ENCODE data around the gene LYSMD2. TPM values are rescaled to one million over a fixed set of nuclear protein-coding genes. Genes with fewer than 3 reads are reported as not detected.

The LYSMD2 gene
- total RNA-seq, 4 donors from 2014 or later: 8.9 to 21.5 (median 15.9) TPM

- ATAC-seq (ENCODE audit: low FRiP score): no peak
- no peak for DNase-seq (ENCODE audit: low spot score)
- TF ChIP-seq, protein P1, sequence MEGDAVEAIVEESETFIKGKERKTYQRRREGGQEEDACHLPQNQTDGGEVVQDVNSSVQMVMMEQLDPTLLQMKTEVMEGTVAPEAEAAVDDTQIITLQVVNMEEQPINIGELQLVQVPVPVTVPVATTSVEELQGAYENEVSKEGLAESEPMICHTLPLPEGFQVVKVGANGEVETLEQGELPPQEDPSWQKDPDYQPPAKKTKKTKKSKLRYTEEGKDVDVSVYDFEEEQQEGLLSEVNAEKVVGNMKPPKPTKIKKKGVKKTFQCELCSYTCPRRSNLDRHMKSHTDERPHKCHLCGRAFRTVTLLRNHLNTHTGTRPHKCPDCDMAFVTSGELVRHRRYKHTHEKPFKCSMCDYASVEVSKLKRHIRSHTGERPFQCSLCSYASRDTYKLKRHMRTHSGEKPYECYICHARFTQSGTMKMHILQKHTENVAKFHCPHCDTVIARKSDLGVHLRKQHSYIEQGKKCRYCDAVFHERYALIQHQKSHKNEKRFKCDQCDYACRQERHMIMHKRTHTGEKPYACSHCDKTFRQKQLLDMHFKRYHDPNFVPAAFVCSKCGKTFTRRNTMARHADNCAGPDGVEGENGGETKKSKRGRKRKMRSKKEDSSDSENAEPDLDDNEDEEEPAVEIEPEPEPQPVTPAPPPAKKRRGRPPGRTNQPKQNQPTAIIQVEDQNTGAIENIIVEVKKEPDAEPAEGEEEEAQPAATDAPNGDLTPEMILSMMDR (IDR thresholded peaks at IDR 0.05): no peak
Measured at GRCh38 chr15:51718746-51719145, 18.7 kb downstream of the LYSMD2 start.

- TF ChIP-seq, protein P1 (IDR thresholded peaks at IDR 0.05): no peak
- DNase-seq (ENCODE audit: low spot score): no peak
- ATAC-seq (ENCODE audit: low FRiP score): no peak
Measured at GRCh38 chr15:51718219-51718618, 19.2 kb downstream of the LYSMD2 start.

- DNase-seq (ENCODE audit: low spot score) (no peak), ATAC-seq (ENCODE audit: low FRiP score) (no peak)
- TF ChIP-seq, protein P1 (IDR thresholded peaks at IDR 0.05): no peak
Measured at GRCh38 chr15:51714911-51715310, 22.5 kb downstream of the LYSMD2 start.

DNA sequence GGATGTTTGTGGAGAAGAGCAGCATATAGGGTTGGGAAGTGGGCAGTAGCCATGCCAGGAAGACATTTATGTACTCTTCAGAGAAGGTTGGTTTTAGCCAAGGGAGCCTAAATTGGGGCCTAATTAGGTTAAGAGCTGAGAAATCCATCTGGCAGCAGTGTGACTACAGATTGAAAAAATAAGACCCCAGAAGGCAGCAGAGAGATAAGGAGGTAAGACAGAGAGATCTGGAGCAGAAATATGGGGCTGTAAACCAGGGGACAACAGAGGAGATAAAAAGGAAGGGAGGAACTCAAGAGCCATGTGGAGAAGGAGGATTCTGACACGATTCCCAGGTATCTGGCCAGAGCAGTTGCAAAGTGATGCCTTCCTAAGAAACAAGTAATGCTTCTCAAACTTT, 23.3 kb downstream of the LYSMD2 start:
- ATAC-seq (ENCODE audit: low FRiP score) (no peak), DNase-seq (ENCODE audit: low spot score) (no peak)
- TF ChIP-seq, protein P1 (IDR thresholded peaks at IDR 0.05): no peak

DNA sequence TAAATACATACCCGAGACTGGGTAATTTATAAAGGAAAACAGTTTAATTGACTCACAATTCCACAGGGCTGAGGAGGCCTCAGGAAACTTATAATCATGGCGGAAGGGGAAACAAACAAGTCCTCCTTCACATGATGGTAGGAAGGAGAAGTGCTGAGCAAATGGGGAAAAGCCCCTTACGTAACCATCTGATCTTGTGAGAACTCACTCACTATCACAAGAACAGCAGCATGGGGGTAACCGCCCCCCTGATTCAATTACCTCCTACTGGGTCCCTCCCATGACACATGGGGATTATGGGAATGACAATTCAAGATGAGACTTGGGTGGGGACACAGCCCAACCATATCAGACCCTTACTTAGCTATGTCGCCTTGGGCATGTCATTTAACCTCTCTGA, 28.4 kb downstream of the LYSMD2 start:
- no peak for DNase-seq (ENCODE audit: low spot score)
- ATAC-seq (ENCODE audit: low FRiP score): no peak
- TF ChIP-seq, protein P1 (IDR thresholded peaks at IDR 0.05): no peak

GRCh38 chr15:51708013-51708412, 29.4 kb downstream of the LYSMD2 start:
- ATAC-seq (ENCODE audit: low FRiP score): no peak
- DNase-seq (ENCODE audit: low spot score): no peak
- TF ChIP-seq, protein P1 (IDR thresholded peaks at IDR 0.05): no peak

- DNase-seq (ENCODE audit: low spot score) (no peak), ATAC-seq (ENCODE audit: low FRiP score) (no peak)
- TF ChIP-seq, protein P1 (IDR thresholded peaks at IDR 0.05): no peak
Measured at GRCh38 chr15:51706926-51707608, 30.4 kb downstream of the LYSMD2 start.

All from omental fat pad (tissue), 4 donors.